Lower lobe of right lung (tissue), 2 donors: ENCODE results near the gene SH2D6. TPM values are rescaled to one million over a fixed set of nuclear protein-coding genes. Genes with fewer than 3 reads are reported as not detected.
"Not testable (repeated sequence)": the region's sequence is repeated elsewhere in the genome, so short reads cannot be mapped to it uniquely, and the experiment has no call there.

Experiments
- ATAC-seq, 2 donors: fragments of 200-7000 bp; cut with Tn5 transposase; one replicate each; pipeline ENCODE4 v1.9.1; 2020 to 2022; ENCODE audit warnings: mild to moderate bottlenecking in 2 of 2, moderate library complexity in 2 of 2
- DNase-seq: peaks from one replicate; pipeline ENCODE4 v3.0.0-alpha.2; 2020
- H3K27ac ChIP-seq: fragments of 200-600 bp; one replicate; pipeline ENCODE4 v1.8.0; 2022
- H3K27me3 ChIP-seq: fragments of 200-600 bp; one replicate; pipeline ENCODE4 v1.8.0; 2022; ENCODE audit warnings: low read depth
- H3K36me3 ChIP-seq: fragments of 200-600 bp; one replicate; pipeline ENCODE4 v1.8.0; 2022; ENCODE audit warnings: mild to moderate bottlenecking
- H3K4me1 ChIP-seq: fragments of 200-600 bp; one replicate; pipeline ENCODE4 v1.8.0; 2022
- H3K4me3 ChIP-seq: fragments of 200-600 bp; one replicate; pipeline ENCODE4 v1.8.0; 2022; ENCODE audit warnings: mild to moderate bottlenecking
- H3K9me3 ChIP-seq: fragments of 200-600 bp; one replicate; pipeline ENCODE4 v1.8.0; 2022
- intact Hi-C: fragments of 100-400 bp; cut with DNase I; formaldehyde crosslinking; loops from one replicate; pipeline ENCODE4 v1.11.0; 2022
- total RNA-seq: library from RNA; stranded (reverse); fragmentation: NEBNext Ultra II Directional; extraction: Animal tissue kit (Norgen Biotek cat#: 25700); gene quantifications from one replicate; pipeline ENCODE4 v1.2.1, GENCODE V29; 2021
- TF ChIP-seq, protein P1 (sequence below): fragments of 200-600 bp; IDR thresholded peaks from one replicate; pipeline ENCODE4 v1.8.0; 2022; ENCODE audit warnings: antibody characterized with exemption, mild to moderate bottlenecking
- donor health status: DM: no; HTN: yes; CAD: no; lungs with severe emphysema.

The SH2D6 gene
- total RNA-seq, 1 donor from 2014 or later: 0.97 TPM

GRCh38 chr2:85436836-85437487 is 18.4 kb downstream of the SH2D6 start:
- Histone ChIP-seq H3K36me3 (no peaks in the 10 kb centered on the region), H3K27ac (peak overlapping the region; percentile 94), H3K4me1 (peaks cover 48% of the 10 kb centered on the region), H3K4me3 (peak overlapping the region; percentile 54), H3K9me3 (no peaks in the 10 kb centered on the region), H3K27me3 (no peaks in the 10 kb centered on the region)
- no peak for DNase-seq
- intact Hi-C loops: no loop called here
- ATAC-seq: no peak
- TF ChIP-seq, protein P1, sequence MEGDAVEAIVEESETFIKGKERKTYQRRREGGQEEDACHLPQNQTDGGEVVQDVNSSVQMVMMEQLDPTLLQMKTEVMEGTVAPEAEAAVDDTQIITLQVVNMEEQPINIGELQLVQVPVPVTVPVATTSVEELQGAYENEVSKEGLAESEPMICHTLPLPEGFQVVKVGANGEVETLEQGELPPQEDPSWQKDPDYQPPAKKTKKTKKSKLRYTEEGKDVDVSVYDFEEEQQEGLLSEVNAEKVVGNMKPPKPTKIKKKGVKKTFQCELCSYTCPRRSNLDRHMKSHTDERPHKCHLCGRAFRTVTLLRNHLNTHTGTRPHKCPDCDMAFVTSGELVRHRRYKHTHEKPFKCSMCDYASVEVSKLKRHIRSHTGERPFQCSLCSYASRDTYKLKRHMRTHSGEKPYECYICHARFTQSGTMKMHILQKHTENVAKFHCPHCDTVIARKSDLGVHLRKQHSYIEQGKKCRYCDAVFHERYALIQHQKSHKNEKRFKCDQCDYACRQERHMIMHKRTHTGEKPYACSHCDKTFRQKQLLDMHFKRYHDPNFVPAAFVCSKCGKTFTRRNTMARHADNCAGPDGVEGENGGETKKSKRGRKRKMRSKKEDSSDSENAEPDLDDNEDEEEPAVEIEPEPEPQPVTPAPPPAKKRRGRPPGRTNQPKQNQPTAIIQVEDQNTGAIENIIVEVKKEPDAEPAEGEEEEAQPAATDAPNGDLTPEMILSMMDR: no peak

DNA sequence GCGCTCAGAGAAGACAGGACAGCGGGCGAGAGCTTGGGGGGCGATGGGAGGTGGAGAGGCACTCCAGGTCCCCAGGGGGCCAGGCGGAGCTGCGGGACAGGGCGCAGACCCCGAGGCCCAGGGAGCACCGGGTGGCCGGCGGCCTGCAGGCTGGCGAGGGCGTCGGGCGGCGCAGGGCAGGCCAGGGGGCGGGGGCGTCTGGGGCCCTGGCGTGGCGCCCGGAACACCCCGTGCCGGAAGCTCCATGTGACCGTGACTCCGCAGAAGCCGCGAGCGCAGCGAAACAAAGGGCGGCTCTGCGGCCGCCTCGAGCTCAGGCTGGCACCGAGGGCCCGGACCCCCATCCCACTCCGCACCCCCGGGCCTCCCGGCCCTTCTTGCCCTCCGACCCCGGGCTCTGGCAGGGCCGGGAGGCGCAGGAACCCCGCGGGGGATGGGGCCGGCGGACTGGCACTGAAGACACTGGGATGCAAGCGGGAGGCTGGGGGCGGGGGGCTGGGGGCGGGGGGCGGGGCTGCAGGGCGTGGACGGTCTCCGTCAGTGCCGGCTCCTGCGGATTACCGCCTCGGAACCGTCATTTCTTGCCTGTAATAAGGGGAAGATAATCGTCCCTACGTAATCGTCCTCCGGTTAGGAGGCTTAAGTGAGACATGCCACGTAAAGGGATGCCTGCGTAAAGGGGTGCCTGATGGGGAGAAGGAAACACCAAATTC is 19.1 kb downstream of the SH2D6 start:
- Histone ChIP-seq H3K9me3 (no peaks in the 10 kb centered on the region), H3K4me3 (peak overlapping the region; percentile 54), H3K27ac (peak overlapping the region; percentile 94), H3K27me3 (no peaks in the 10 kb centered on the region), H3K36me3 (no peaks in the 10 kb centered on the region), H3K4me1 (peaks cover 48% of the 10 kb centered on the region)
- TF ChIP-seq, protein P1: no peak
- DNase-seq (peak; percentile 92), ATAC-seq (peak; percentile 91 to 92)
- intact Hi-C loops: no loop called here

- Histone ChIP-seq H3K36me3 (no peaks in the 10 kb centered on the region), H3K4me3 (peak overlapping the region; percentile 54), H3K27me3 (no peaks in the 10 kb centered on the region), H3K27ac (peak overlapping the region; percentile 94), H3K4me1 (peaks cover 43% of the 10 kb centered on the region), H3K9me3 (no peaks in the 10 kb centered on the region)
- intact Hi-C loops: no loop called here
- TF ChIP-seq, protein P1: no peak
- ATAC-seq (peak; percentile 14 to 30), DNase-seq (no peak)
These were observed 19.9 kb downstream of the SH2D6 start for GRCh38 chr2:85438201-85439024.

DNA sequence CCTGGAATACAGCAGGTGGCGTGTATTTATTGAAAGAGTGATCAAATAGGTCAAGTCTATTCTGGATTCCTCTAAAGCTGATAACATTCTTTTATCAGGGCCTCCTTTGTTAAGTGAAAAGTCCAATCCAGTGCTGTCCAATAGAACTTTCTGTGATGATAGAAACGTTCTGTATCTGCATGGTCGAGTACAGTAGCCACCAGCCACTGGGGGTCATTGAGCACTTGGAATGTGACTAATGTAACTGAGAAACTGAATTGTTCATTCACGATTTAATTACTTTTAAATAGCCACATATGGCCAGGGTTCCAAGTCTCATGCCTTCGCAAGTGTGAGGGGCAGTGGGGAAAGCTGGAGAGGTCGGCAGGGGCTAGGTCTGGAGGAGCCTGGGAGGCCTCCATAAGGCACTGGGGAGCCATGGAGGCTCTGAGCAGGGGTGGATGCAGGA is 20.5 kb downstream of the SH2D6 start:
- peak overlapping the region; percentile 94 for H3K27ac ChIP-seq
- ATAC-seq: no peak
- H3K27me3 ChIP-seq: no peaks in the 10 kb centered on the region
- intact Hi-C loops: no loop called here
- no peak for DNase-seq
- no peaks in the 10 kb centered on the region for H3K36me3 ChIP-seq
- H3K4me3 ChIP-seq: no peak overlapping the region
- no peaks in the 10 kb centered on the region for H3K9me3 ChIP-seq
- peaks cover 36% of the 10 kb centered on the region for H3K4me1 ChIP-seq
- TF ChIP-seq, protein P1: no peak

DNA sequence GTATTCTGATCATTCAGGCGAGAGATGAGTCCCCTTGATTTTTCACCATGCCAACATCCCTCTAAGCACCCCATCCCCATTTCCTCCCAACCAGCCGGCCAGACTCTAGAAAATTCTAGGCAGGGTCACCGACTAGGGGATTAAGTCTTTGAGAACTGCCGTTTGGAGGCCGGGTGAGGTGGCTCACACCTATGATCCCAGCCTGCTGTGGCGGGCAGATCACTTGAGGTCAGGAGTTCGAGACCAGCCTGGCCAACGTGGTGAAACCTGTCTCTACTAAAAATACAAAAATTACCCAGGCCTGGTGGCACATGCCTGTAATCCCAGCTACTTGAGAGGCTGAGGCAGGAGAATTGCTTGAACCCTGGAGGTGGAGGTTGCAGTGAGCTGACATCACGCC is 21.1 kb downstream of the SH2D6 start:
- intact Hi-C loops, H3K27ac ChIP-seq, H3K36me3 ChIP-seq, DNase-seq, H3K4me3 ChIP-seq, H3K9me3 ChIP-seq, H3K27me3 ChIP-seq, ATAC-seq: not testable (repeated sequence)
- peaks cover 33% of the 10 kb centered on the region for H3K4me1 ChIP-seq
